HEK293T (cell line): ENCODE results near the gene FAM20B.
"Not testable (repeated sequence)": the region's sequence is repeated elsewhere in the genome, so short reads cannot be mapped to it uniquely, and the experiment has no call there.

Source experiments
- ARNT ChIP-seq: fragments of 450-650 bp; IDR thresholded peaks from 2 replicates; pipeline ENCODE4 v1.6.1; 2017; ENCODE audit warnings: mild to moderate bottlenecking
- BHLHE40 ChIP-seq: fragments of 450-650 bp; IDR thresholded peaks from 2 replicates; pipeline ENCODE4 v1.6.1; 2016; ENCODE audit warnings: mild to moderate bottlenecking, moderate library complexity, borderline replicate concordance
- ELF4 ChIP-seq: fragments of 450-650 bp; IDR thresholded peaks from 2 replicates; pipeline ENCODE4 v1.6.1; 2017; ENCODE audit warnings: antibody characterized with exemption
- FOXK2 ChIP-seq: fragments of 450-650 bp; IDR thresholded peaks from 2 replicates; pipeline ENCODE4 v1.6.1; 2016; ENCODE audit warnings: mild to moderate bottlenecking
- NFRKB ChIP-seq: fragments of 450-650 bp; IDR thresholded peaks from 2 replicates; pipeline ENCODE4 v1.6.1; 2016; ENCODE audit warnings: mild to moderate bottlenecking, moderate library complexity
- SP1 ChIP-seq: fragments of 450-650 bp; IDR thresholded peaks from 2 replicates; pipeline ENCODE4 v1.6.1; 2017
- SUZ12 ChIP-seq: fragments of 450-650 bp; IDR thresholded peaks from 2 replicates; pipeline ENCODE4 v1.6.1; 2016; ENCODE audit warnings: mild to moderate bottlenecking

DNA sequence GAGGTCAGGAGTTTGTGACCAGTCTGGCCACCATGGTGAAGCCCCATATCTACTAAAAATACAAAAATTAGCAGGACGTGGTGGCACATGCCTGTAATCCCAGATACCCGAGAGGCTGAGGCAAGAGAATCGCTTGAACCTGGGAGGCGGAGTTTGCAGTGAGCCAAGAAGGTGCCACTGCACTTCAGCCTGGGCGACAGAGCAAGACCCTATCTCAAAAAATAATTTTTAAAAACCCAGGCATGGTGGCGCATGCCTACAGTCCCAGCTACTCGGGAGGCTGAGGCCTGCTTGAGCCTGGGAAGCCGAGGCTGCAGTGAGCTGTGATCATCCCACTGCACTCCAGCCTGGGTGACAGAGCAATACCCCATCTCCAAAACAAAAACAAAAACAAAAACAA lies 23.6 kb upstream of the FAM20B start:
- not testable (repeated sequence) for TF ChIP-seq ARNT, SP1, BHLHE40, ELF4, SUZ12, FOXK2, NFRKB
